K562 (cell line): Measurements from ENCODE around the gene CCDC175. TPM values are rescaled to one million over a fixed set of nuclear protein-coding genes. Genes with fewer than 3 reads are reported as not detected.

Source experiments
- ATAC-seq: fragments of 200-7000 bp; cut with Tn5 transposase; 3 replicates; pipeline ENCODE4 v1.9.1; 2020; ENCODE audit warnings: moderate library complexity
- BruUV-seq: library from RNA; stranded (reverse); fragments of 400-500 nt; replicated peaks from 2 replicates; lab custom pipeline; 2021; lab: Mats Ljungman, UMichigan
- CTCF ChIA-PET: fragments of 300-600 bp; formaldehyde crosslinking; extraction: SDS; loops from one replicate; lab custom pipeline; 2021; ENCODE audit warnings: low intra/inter-chr PET ratio; lab: Yijun Ruan, JAX
- POLR2A ChIA-PET: fragments of 300-600, 350-650 bp; sonication (Branson Sonifier 250); formaldehyde crosslinking; extraction: SDS; loops from one replicate; lab custom pipeline; 2021; ENCODE audit warnings: antibody characterized with exemption, inconsistent platforms; lab: Yijun Ruan, JAX
- DNase-seq, 4 experiments: peaks; one replicate each; pipeline versions ENCODE4 v3.0.0 to v3.0.0-alpha.2; 2011 to 2018; ENCODE audit warnings: low spot score in 3 of 4, mixed read lengths in 3 of 4; ENCODE audit errors: extremely low read depth in 1 of 4
- FAIRE-seq: peaks from 2 replicates; lab custom pipeline; 2011; peaks lifted over from hg19 to GRCh38; lab: Jason Lieb, UNC
- H2AFZ ChIP-seq: 2 replicates; pipeline ENCODE4 v1.6.0; 2011; ENCODE audit warnings: low read depth, low read length, control low read depth, inconsistent platforms
- H3K27ac ChIP-seq: fragments of 200-600 bp; 3 replicates; pipeline ENCODE4 v1.8.0; 2011; ENCODE audit warnings: low read depth, mild to moderate bottlenecking, control low read depth, inconsistent platforms, low read length, moderate library complexity, mixed read lengths; ENCODE audit errors: extremely low read depth
- H3K27me3 ChIP-seq, 2 experiments: fragments of 300-600 bp in 1 of 2; 2 replicates in 1 of 2; 3 replicates in 1 of 2; pipeline versions ENCODE4 v1.6.0 to v1.8.0; 2011; ENCODE audit warnings: inconsistent platforms in 2 of 2, low read length in 2 of 2, mild to moderate bottlenecking in 1 of 2, mixed read lengths in 1 of 2, moderate library complexity in 1 of 2; ENCODE audit not compliant: control insufficient read depth in 2 of 2, insufficient read depth in 2 of 2
- H3K36me3 ChIP-seq: fragments of 300-600 bp; 3 replicates; pipeline ENCODE4 v1.8.0; 2011; ENCODE audit warnings: mild to moderate bottlenecking, low read length, inconsistent platforms; ENCODE audit not compliant: control insufficient read depth, insufficient read depth
- H3K4me1 ChIP-seq, 2 experiments: fragments of 200-600 bp in 1 of 2; replicated peaks in 1 of 2; 2 replicates in 1 of 2; 3 replicates in 1 of 2; pipeline versions ENCODE4 v1.5.1 to v1.8.0; 2011; ENCODE audit warnings: inconsistent platforms in 2 of 2, low read length in 2 of 2, mild to moderate bottlenecking in 1 of 2, mixed read lengths in 1 of 2, moderate library complexity in 1 of 2; ENCODE audit not compliant: control insufficient read depth in 2 of 2, insufficient read depth in 2 of 2
- H3K4me2 ChIP-seq: 2 replicates; pipeline ENCODE4 v1.6.1; 2011; ENCODE audit warnings: low read length, control low read depth, inconsistent platforms, mixed read lengths; ENCODE audit not compliant: insufficient read depth
- H3K4me3 ChIP-seq: fragments of 200-600 bp; sonication (generic), shearing (Covaris generic); 2 replicates; pipeline ENCODE4 v1.5.1; 2016; ENCODE audit warnings: control low read depth, inconsistent platforms
- H3K79me2 ChIP-seq: fragments of 200-600 bp; 3 replicates; pipeline ENCODE4 v1.8.0; 2011; ENCODE audit warnings: low read length, inconsistent platforms; ENCODE audit not compliant: control insufficient read depth, insufficient read depth
- H3K9ac ChIP-seq, 2 experiments: 2 replicates each; pipeline versions ENCODE4 v1.6.0 to v1.6.1; 2011; ENCODE audit warnings: low read depth in 2 of 2, low read length in 2 of 2, control low read depth in 1 of 2, inconsistent platforms in 1 of 2, mild to moderate bottlenecking in 1 of 2, mixed read lengths in 1 of 2; ENCODE audit not compliant: insufficient read depth in 1 of 2
- H3K9me1 ChIP-seq: one replicate; pipeline ENCODE4 v1.6.0; 2011; ENCODE audit warnings: inconsistent platforms, mild to moderate bottlenecking, low read length, moderate library complexity; ENCODE audit not compliant: control insufficient read depth, insufficient read depth
- H3K9me3 ChIP-seq: replicated peaks from 2 replicates; pipeline ENCODE4 v1.5.1; 2011; ENCODE audit warnings: low read depth, low read length, inconsistent platforms; ENCODE audit not compliant: control insufficient read depth, insufficient read depth
- H4K20me1 ChIP-seq: replicated peaks from 2 replicates; pipeline ENCODE4 v1.6.1; 2011; ENCODE audit warnings: low read length, inconsistent platforms, mixed read lengths; ENCODE audit not compliant: control insufficient read depth, insufficient read depth
- HNRNPLL ChIP-seq: fragments of 200-400 bp; formaldehyde crosslinking; IDR thresholded peaks from 2 replicates; pipeline ENCODE4 v1.6.1; 2017; ENCODE audit warnings: low read length, low read depth, mild to moderate bottlenecking; ENCODE audit not compliant: poor library complexity, severe bottlenecking
- HNRNPUL1 ChIP-seq: fragments of 200-400 bp; formaldehyde crosslinking; IDR thresholded peaks from 2 replicates; pipeline ENCODE4 v1.6.1; 2017; ENCODE audit warnings: low read length
- MAFF ChIP-seq: IDR thresholded peaks from 2 replicates; pipeline ENCODE4 v1.6.1; 2012; ENCODE audit warnings: low read length, improper control_type of control experiment
- SMAD4 ChIP-seq: fragments of 250-450 bp; sonication (Bioruptor Pico); conservative IDR thresholded peaks from 2 replicates; pipeline ENCODE4 v1.8.0; 2021; ENCODE audit warnings: inconsistent platforms, mild to moderate bottlenecking, moderate library complexity
- TCFL5 ChIP-seq: fragments of 250-450 bp; sonication (Bioruptor Pico); conservative IDR thresholded peaks from 2 replicates; pipeline ENCODE4 v1.6.1; 2021; ENCODE audit warnings: mild to moderate bottlenecking, moderate library complexity, matching md5 sums
- WHSC1 ChIP-seq: IDR thresholded peaks from one replicate; pipeline ENCODE4 v1.6.1; 2012; ENCODE audit warnings: low read length, control low read depth, inconsistent platforms
- ZNF165 ChIP-seq: fragments of 250-450 bp; sonication (Bioruptor Pico); IDR thresholded peaks from 2 replicates; pipeline ENCODE4 v1.4.0; 2020; ENCODE audit warnings: borderline replicate concordance
- ZNF282 ChIP-seq: sonication (generic); formaldehyde crosslinking; IDR thresholded peaks from 2 replicates; pipeline ENCODE4 v1.8.1; 2023; ENCODE audit warnings: missing genetic modification reagents
- WGBS: fragments of 100-300 bp; shearing (Covaris generic); methylation state at CpG from one replicate; pipeline ENCODE4 v1.1.6; 2016; ENCODE audit warnings: low coverage, mixed read lengths; ENCODE audit not compliant: insufficient coverage; ENCODE audit errors: missing lambda C conversion rate; 5-methylcytosine and 5-hydroxymethylcytosine counted together
- in situ Hi-C: fragments of 300-500 bp; cut with MboI; formaldehyde crosslinking; loops from 4 replicates; pipeline ENCODE4 v1.15.0; 2018; ENCODE audit warnings: inconsistent platforms, mixed read lengths
- intact Hi-C: fragments of 100-400 bp; cut with micrococcal nuclease; formaldehyde crosslinking; loops from 2 replicates; pipeline ENCODE4 v1.14.2; 2022
- polyA plus RNA-seq, 8 experiments: library from polyadenylated mRNA; depleted of rRNA in 4 of 8; stranded (reverse) in 5 of 8; unstranded in 3 of 8; fragments of >200 nt; fragmentation: Nextera tagmentation in 2 of 8; fragmentation: Illumina TruSeq in 1 of 8; extraction: Ambion mirVana in 2 of 8; extraction: Trizol in 1 of 8; gene quantifications; 2 replicates each; pipeline versions ENCODE4 v1.2.1 to v1.2.3, GENCODE V29; 2011 to 2014; ENCODE audit warnings: inconsistent platforms in 1 of 8, missing spikeins in 1 of 8
- total RNA-seq, 7 experiments: library from RNA; depleted of rRNA in 6 of 7; stranded (reverse); fragments of >200 nt in 6 of 7; fragmentation: Illumina TruSeq in 2 of 7; extraction: Trizol in 2 of 7; gene quantifications; 2 replicates each; pipeline versions ENCODE4 v1.2.1 to v1.2.3, GENCODE V29; 2011 to 2021; ENCODE audit warnings: low replicate concordance in 1 of 7
- TF ChIP-seq, protein P1 (sequence below), 2 experiments: fragments of 450-650 bp in 1 of 2; IDR thresholded peaks; 2 replicates each; pipeline ENCODE4 v1.6.1; 2011 to 2017; ENCODE audit warnings: low read depth in 2 of 2, antibody characterized with exemption in 1 of 2, borderline replicate concordance in 1 of 2, low read length in 1 of 2, mild to moderate bottlenecking in 1 of 2, mixed read lengths in 1 of 2; ENCODE audit not compliant: control insufficient read depth in 1 of 2
- TF ChIP-seq, protein P2 (sequence below): IDR thresholded peaks from 3 replicates; pipeline ENCODE4 v1.6.1; 2011; ENCODE audit warnings: borderline replicate concordance, mild to moderate bottlenecking, moderate library complexity; ENCODE audit not compliant: insufficient read length; ENCODE audit errors: extremely low read depth

CCDC175 gene
- total and polyA plus RNA-seq, 9 of the 15 experiments (the other 6 are each of a cell fraction or from before 2014, with no cell fraction given) = not detected

DNA sequence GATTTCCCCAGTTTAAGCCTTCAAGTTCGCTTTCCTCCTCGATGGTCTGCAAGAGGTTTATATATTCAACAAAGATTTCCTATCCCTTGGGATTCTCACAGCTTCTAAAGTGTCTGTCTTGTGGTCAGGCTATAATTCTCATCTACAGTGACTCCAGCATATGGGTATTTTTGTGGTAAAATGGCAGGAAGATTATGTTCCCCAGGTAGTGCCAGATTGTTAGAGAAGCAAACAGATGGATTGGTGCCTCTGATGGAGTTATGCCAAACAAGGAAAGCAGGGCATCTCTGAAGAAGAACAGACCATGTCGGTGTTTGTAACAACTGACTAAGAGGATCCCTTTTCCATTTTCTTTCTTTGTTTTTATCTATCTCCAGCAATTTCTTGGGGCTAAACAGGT lies 5.5 kb upstream of the CCDC175 start:
- Histone ChIP-seq H3K27ac (no peak overlapping the region), H3K4me3 (no peak overlapping the region), H3K36me3 (no peaks in the 10 kb centered on the region), H2AFZ (no peak overlapping the region), H3K4me1 (no peaks in the 10 kb centered on the region), H3K9ac (no peak overlapping the region), H4K20me1 (no peaks in the 10 kb centered on the region), H3K9me3 (no peaks in the 10 kb centered on the region), H3K4me2 (no peak overlapping the region), H3K9me1 (no peaks in the 10 kb centered on the region), H3K27me3 (no peaks in the 10 kb centered on the region; a peak in 1 of 5 replicates), H3K79me2 (no peaks in the 10 kb centered on the region)
- BruUV-seq = no TSS peak
- ChIA-PET POLR2A (no interaction called here), CTCF (no interaction called here)
- FAIRE-seq = no peak
- intact Hi-C loops = no loop called here
- DNase-seq = no peak
- TF ChIP-seq HNRNPLL (no peak), SMAD4 (no peak), HNRNPUL1 (no peak), TCFL5 (CRISPR knock-in tag) (no peak), MAFF (no peak)
- no peak for ATAC-seq
- in situ Hi-C loops = no loop called here
- 0% methylated on average over 2 of the region's 3 CpGs for WGBS

DNA sequence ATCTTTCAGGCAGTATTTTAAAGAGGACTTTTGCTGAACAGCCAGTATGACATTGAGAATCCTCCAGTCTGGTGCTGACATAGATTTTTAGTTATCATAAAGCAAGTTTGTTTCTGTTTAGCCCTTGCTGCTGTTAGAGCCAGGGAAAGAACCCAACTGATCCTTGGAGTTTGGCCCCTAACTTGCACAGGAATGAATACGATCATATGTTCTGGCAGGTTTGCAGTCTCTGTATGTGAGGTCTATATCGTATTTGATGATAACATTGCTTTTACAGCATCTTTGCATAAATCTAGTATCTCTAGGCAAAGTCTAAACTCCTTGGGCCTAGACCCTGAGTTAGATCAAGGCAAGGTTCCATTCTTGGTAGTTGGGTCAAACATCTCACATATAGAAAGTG lies 4.3 kb upstream of the CCDC175 start:
- H3K27ac ChIP-seq = no peak overlapping the region
- intact Hi-C loops = no loop called here
- no peaks in the 10 kb centered on the region for H4K20me1 ChIP-seq
- POLR2A ChIA-PET = no interaction called here
- WGBS = 0% methylated on average over 2 of the region's 2 CpGs
- no peak for DNase-seq
- FAIRE-seq = no peak
- in situ Hi-C loops = no loop called here
- H3K9me3 ChIP-seq = no peaks in the 10 kb centered on the region
- H3K79me2 ChIP-seq = no peaks in the 10 kb centered on the region
- no peaks in the 10 kb centered on the region for H3K36me3 ChIP-seq
- no peak overlapping the region for H3K9ac ChIP-seq
- BruUV-seq = no TSS peak
- H3K4me3 ChIP-seq = no peak overlapping the region
- peaks cover 0 to 5% of the 10 kb centered on the region in 2 experiments; a peak in 2 of 5 replicates for H3K27me3 ChIP-seq
- no peak for ATAC-seq
- no peaks in the 10 kb centered on the region for H3K9me1 ChIP-seq
- CTCF ChIA-PET = no interaction called here
- H2AFZ ChIP-seq = no peak overlapping the region
- H3K4me1 ChIP-seq = peaks cover 0 to 6% of the 10 kb centered on the region in 2 experiments; a peak in 2 of 5 replicates
- H3K4me2 ChIP-seq = no peak overlapping the region
- TF ChIP-seq WHSC1 = no peak
- TF ChIP-seq, protein P1, sequence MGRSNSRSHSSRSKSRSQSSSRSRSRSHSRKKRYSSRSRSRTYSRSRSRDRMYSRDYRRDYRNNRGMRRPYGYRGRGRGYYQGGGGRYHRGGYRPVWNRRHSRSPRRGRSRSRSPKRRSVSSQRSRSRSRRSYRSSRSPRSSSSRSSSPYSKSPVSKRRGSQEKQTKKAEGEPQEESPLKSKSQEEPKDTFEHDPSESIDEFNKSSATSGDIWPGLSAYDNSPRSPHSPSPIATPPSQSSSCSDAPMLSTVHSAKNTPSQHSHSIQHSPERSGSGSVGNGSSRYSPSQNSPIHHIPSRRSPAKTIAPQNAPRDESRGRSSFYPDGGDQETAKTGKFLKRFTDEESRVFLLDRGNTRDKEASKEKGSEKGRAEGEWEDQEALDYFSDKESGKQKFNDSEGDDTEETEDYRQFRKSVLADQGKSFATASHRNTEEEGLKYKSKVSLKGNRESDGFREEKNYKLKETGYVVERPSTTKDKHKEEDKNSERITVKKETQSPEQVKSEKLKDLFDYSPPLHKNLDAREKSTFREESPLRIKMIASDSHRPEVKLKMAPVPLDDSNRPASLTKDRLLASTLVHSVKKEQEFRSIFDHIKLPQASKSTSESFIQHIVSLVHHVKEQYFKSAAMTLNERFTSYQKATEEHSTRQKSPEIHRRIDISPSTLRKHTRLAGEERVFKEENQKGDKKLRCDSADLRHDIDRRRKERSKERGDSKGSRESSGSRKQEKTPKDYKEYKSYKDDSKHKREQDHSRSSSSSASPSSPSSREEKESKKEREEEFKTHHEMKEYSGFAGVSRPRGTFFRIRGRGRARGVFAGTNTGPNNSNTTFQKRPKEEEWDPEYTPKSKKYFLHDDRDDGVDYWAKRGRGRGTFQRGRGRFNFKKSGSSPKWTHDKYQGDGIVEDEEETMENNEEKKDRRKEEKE (IDR thresholded peaks at IDR 0.05; ENCODE audit: borderline replicate concordance in 1 of 2, control insufficient read depth in 1 of 2, low read depth in 2 of 2, low read length in 1 of 2) = no peak
- TF ChIP-seq, protein P2, sequence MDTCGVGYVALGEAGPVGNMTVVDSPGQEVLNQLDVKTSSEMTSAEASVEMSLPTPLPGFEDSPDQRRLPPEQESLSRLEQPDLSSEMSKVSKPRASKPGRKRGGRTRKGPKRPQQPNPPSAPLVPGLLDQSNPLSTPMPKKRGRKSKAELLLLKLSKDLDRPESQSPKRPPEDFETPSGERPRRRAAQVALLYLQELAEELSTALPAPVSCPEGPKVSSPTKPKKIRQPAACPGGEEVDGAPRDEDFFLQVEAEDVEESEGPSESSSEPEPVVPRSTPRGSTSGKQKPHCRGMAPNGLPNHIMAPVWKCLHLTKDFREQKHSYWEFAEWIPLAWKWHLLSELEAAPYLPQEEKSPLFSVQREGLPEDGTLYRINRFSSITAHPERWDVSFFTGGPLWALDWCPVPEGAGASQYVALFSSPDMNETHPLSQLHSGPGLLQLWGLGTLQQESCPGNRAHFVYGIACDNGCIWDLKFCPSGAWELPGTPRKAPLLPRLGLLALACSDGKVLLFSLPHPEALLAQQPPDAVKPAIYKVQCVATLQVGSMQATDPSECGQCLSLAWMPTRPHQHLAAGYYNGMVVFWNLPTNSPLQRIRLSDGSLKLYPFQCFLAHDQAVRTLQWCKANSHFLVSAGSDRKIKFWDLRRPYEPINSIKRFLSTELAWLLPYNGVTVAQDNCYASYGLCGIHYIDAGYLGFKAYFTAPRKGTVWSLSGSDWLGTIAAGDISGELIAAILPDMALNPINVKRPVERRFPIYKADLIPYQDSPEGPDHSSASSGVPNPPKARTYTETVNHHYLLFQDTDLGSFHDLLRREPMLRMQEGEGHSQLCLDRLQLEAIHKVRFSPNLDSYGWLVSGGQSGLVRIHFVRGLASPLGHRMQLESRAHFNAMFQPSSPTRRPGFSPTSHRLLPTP = no peak
- no peak for TF ChIP-seq ZNF282 (CRISPR knock-in tag)
- no peak for TF ChIP-seq ZNF165 (CRISPR knock-in tag)
